Measurements from ENCODE around the gene XKR8. TPM values are rescaled to one million over a fixed set of nuclear protein-coding genes. Genes with fewer than 3 reads are reported as not detected.
A peak's percentile ranks its signal among the peaks of the same experiment; 100 is the strongest.

Gene XKR8
- total RNA-seq, 4 donors from 2014 or later: 4.3 to 9.6 (median 4.8) TPM

- TF ChIP-seq CTCF (IDR thresholded peaks at IDR 0.05): no peak
- no peak for ATAC-seq (ENCODE audit: low FRiP score)
- DNase-seq (ENCODE audit: low spot score): no peak
Observed at GRCh38 chr1:27940870-27941560, 18.8 kb upstream of the XKR8 start.

- ATAC-seq (ENCODE audit: low FRiP score): no peak
- DNase-seq (ENCODE audit: low spot score): no peak
- no peak for TF ChIP-seq CTCF (IDR thresholded peaks at IDR 0.05)
Observed at GRCh38 chr1:27941671-27942540, 17.9 kb upstream of the XKR8 start.

- ATAC-seq (ENCODE audit: low FRiP score): no peak
- DNase-seq (ENCODE audit: low spot score): no peak
- no peak for TF ChIP-seq CTCF (IDR thresholded peaks at IDR 0.05)
Observed at GRCh38 chr1:27945020-27945419, 14.8 kb upstream of the XKR8 start.

GRCh38 chr1:27949027-27949426 lies 10.7 kb upstream of the XKR8 start:
- no peak for ATAC-seq (ENCODE audit: low FRiP score)
- TF ChIP-seq CTCF (IDR thresholded peaks at IDR 0.05): no peak
- no peak for DNase-seq (ENCODE audit: low spot score)

- ATAC-seq (ENCODE audit: low FRiP score): no peak
- TF ChIP-seq CTCF (IDR thresholded peaks at IDR 0.05): no peak
Observed at GRCh38 chr1:27951396-27951795, 8.4 kb upstream of the XKR8 start.

GRCh38 chr1:27952147-27952546 lies 7.6 kb upstream of the XKR8 start:
- TF ChIP-seq CTCF (IDR thresholded peaks at IDR 0.05): no peak
- DNase-seq (ENCODE audit: low spot score): no peak
- ATAC-seq (ENCODE audit: low FRiP score): peak; percentile 75

More at GRCh38 chr1:27951396-27951795, 8.4 kb upstream of the XKR8 start:
- no peak for DNase-seq (ENCODE audit: low spot score)

Measured in omental fat pad (tissue), 4 donors.